ENCODE data around the gene UCK2. TPM values are rescaled to one million over a fixed set of nuclear protein-coding genes. Genes with fewer than 3 reads are reported as not detected.

UCK2 gene
- total and polyA plus RNA-seq, 2 of the 8 experiments (the other 6 are each of a cell fraction or from before 2014, with no cell fraction given) = 103 to 109 TPM

GRCh38 chr1:165860065-165860464, 32.7 kb downstream of the UCK2 start:
- ChIA-PET POLR2A (ENCODE audit: partially characterized antibody) (interaction anchor here (0.7 to 3.0 kb wide), 4 partner anchors 10 to 31 kb away, joined by 3 to 10 read pairs (median 4); no protein-coding TSS in a partner anchor), CTCF (ENCODE audit: partially characterized antibody) (interaction anchor here (0.9 to 4.5 kb wide), 4 partner anchors 8 to 15 kb away, joined by 3 to 25 read pairs (median 3); no protein-coding TSS in a partner anchor)
- DNase-seq (ENCODE audit: low read depth in 1 of 2, low spot score in 2 of 2) = no peak
- Histone ChIP-seq H4K20me1 (replicated peaks in 1 of 2; ENCODE audit: control insufficient read depth in 1 of 2, insufficient read depth in 2 of 2, low read length in 2 of 2) (peaks cover 38 to 59% of the 10 kb centered on the region in 2 experiments), H3K9ac (replicated peaks in 1 of 4; ENCODE audit: extremely low read depth in 1 of 4, low read depth in 3 of 4, low read length in 3 of 4) (no peak overlapping the region), H3K14ac (ENCODE audit: insufficient read length) (no peak overlapping the region), H2BK15ac (ENCODE audit: low read length) (no peak overlapping the region), H3K56ac (replicated peaks; ENCODE audit: insufficient read length, low read depth, low read length) (no peak overlapping the region), H2BK20ac (ENCODE audit: low read length) (no peak overlapping the region), H3K9me3 (ENCODE audit: insufficient read depth in 2 of 2, low read depth in 1 of 2, low read length in 1 of 2) (no peaks in the 10 kb centered on the region), H4K5ac (ENCODE audit: insufficient read length, low read depth, low read length) (no peak overlapping the region), H3K36me3 (ENCODE audit: control insufficient read depth in 2 of 4, insufficient read depth in 4 of 4, low read length in 3 of 4) (no peaks in the 10 kb centered on the region; a peak in 1 of 8 replicates), H3K79me2 (ENCODE audit: control insufficient read depth in 1 of 2, insufficient read depth in 2 of 2, low read length in 2 of 2) (peaks cover 45 to 97% of the 10 kb centered on the region in 2 experiments), H2BK120ac (replicated peaks; ENCODE audit: low read depth, low read length) (no peak overlapping the region), H3K23ac (ENCODE audit: insufficient read length) (no peak overlapping the region), H2BK5ac (ENCODE audit: low read depth, low read length) (no peak overlapping the region), H3K4me2 (ENCODE audit: insufficient read depth in 1 of 2, low read depth in 2 of 2, low read length in 2 of 2) (no peak overlapping the region), H3K4me1 (replicated peaks in 1 of 4; ENCODE audit: control insufficient read depth in 3 of 4, insufficient read depth in 4 of 4, low read length in 3 of 4) (peaks cover 0 to 25% (median 21%) of the 10 kb centered on the region in 4 experiments; a peak in 6 of 7 replicates), H3K27me3 (replicated peaks in 1 of 4; ENCODE audit: control insufficient read depth in 3 of 4, extremely low read depth in 1 of 4, insufficient read depth in 3 of 4, low read length in 3 of 4) (no peaks in the 10 kb centered on the region), H3K4ac (replicated peaks; ENCODE audit: insufficient read length, low read depth, low read length) (no peak overlapping the region), H3K27ac (ENCODE audit: low read depth, low read length) (no peak overlapping the region; the same call in 1 of the 2 replicates), H3K23me2 (ENCODE audit: low read depth, low read length) (no peaks in the 10 kb centered on the region), H3K4me3 (ENCODE audit: extremely low read depth in 1 of 4, insufficient read depth in 2 of 4, low read depth in 3 of 4, low read length in 4 of 4) (no peak overlapping the region), H2BK12ac (ENCODE audit: low read depth, low read length) (no peak overlapping the region), H2AK5ac (ENCODE audit: low read depth, low read length) (no peak overlapping the region), H2AFZ (ENCODE audit: low read length) (no peak overlapping the region), H4K8ac (ENCODE audit: extremely low read depth, insufficient read depth, low read length) (no peak overlapping the region), H3K18ac (ENCODE audit: extremely low read depth, low read length) (no peak overlapping the region), H3K79me1 (ENCODE audit: low read depth, low read length) (peaks cover 33% of the 10 kb centered on the region), H4K91ac (replicated peaks; ENCODE audit: insufficient read length, low read length) (no peak overlapping the region)
- TF ChIP-seq GTF2F1 (IDR thresholded peaks at IDR 0.05; ENCODE audit: borderline replicate concordance, low read depth, low read length) (no peak), SP1 (IDR thresholded peaks at IDR 0.05; ENCODE audit: low read depth, low read length) (no peak), KDM1A (IDR thresholded peaks at IDR 0.05; ENCODE audit: borderline replicate concordance, low read length) (no peak), CBX5 (IDR thresholded peaks at IDR 0.05; ENCODE audit: low read depth, low read length) (no peak), FOSL1 (IDR thresholded peaks at IDR 0.05; ENCODE audit: insufficient read depth, low read depth, low read length) (no peak), CHD2 (IDR thresholded peaks at IDR 0.05; ENCODE audit: low read length) (no peak), SAP30 (IDR thresholded peaks at IDR 0.05; ENCODE audit: insufficient read depth, insufficient replicate concordance, low read length) (no peak), SRF (IDR thresholded peaks at IDR 0.05; ENCODE audit: low read depth, low read length) (no peak), KDM4A (IDR thresholded peaks at IDR 0.05; ENCODE audit: low read depth, low read length, severe bottlenecking) (no peak), HDAC2 (IDR thresholded peaks at IDR 0.05; ENCODE audit: borderline replicate concordance in 1 of 2, low read depth in 2 of 2, low read length in 2 of 2) (no peak), RBBP5 (IDR thresholded peaks at IDR 0.05; ENCODE audit: borderline replicate concordance, low read depth, low read length) (no peak)
- TF ChIP-seq, protein P1, sequence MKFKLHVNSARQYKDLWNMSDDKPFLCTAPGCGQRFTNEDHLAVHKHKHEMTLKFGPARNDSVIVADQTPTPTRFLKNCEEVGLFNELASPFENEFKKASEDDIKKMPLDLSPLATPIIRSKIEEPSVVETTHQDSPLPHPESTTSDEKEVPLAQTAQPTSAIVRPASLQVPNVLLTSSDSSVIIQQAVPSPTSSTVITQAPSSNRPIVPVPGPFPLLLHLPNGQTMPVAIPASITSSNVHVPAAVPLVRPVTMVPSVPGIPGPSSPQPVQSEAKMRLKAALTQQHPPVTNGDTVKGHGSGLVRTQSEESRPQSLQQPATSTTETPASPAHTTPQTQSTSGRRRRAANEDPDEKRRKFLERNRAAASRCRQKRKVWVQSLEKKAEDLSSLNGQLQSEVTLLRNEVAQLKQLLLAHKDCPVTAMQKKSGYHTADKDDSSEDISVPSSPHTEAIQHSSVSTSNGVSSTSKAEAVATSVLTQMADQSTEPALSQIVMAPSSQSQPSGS (IDR thresholded peaks at IDR 0.05; ENCODE audit: low read length) = no peak
- 93% methylated on average over 2 of the region's 2 CpGs; no CpG with 5 or more reads in 1 of the 2 experiments for WGBS, 2 experiments (ENCODE audit: extremely low coverage in 1 of 2, insufficient coverage in 1 of 2, insufficient read length in 1 of 2, insufficient replicate concordance in 2 of 2, low coverage in 1 of 2, low lambda C conversion rate in 2 of 2, missing lambda C conversion rate in 1 of 2)
- FAIRE-seq = no peak

All from H1 (cell line).